ENCODE data around the gene FUT7. TPM values are rescaled to one million over a fixed set of nuclear protein-coding genes. Genes with fewer than 3 reads are reported as not detected.
"Not testable (repeated sequence)": the region's sequence is repeated elsewhere in the genome, so short reads cannot be mapped to it uniquely, and the experiment has no call there.

Gene FUT7
- total RNA-seq, 1 experiment from 2014 or later: not detected

GRCh38 chr9:137067860-137068538, 36.1 kb upstream of the FUT7 start:
- in situ Hi-C loops (cut with HindIII; ENCODE audit: low sequenced_read_pairs): no loop called here
- DNase-seq (ENCODE audit: low spot score): peak; percentile 74

- in situ Hi-C loops (cut with HindIII; ENCODE audit: low sequenced_read_pairs): no loop called here
- no peak for DNase-seq (ENCODE audit: low spot score)
These were observed 34.4 kb upstream of the FUT7 start for GRCh38 chr9:137066096-137066861.

- in situ Hi-C loops (cut with HindIII; ENCODE audit: low sequenced_read_pairs): no loop called here
- no peak for DNase-seq (ENCODE audit: low spot score)
These were observed 33.6 kb upstream of the FUT7 start for GRCh38 chr9:137065336-137065967.

GRCh38 chr9:137064880-137065164, 32.9 kb upstream of the FUT7 start:
- in situ Hi-C loops (cut with HindIII; ENCODE audit: low sequenced_read_pairs): no loop called here
- no peak for DNase-seq (ENCODE audit: low spot score)

- in situ Hi-C loops (cut with HindIII; ENCODE audit: low sequenced_read_pairs): no loop called here
- peak; percentile 66 for DNase-seq (ENCODE audit: low spot score)
These were observed 32.4 kb upstream of the FUT7 start for GRCh38 chr9:137064027-137064879.

GRCh38 chr9:137063311-137064026, 31.6 kb upstream of the FUT7 start:
- DNase-seq (ENCODE audit: low spot score): no peak
- in situ Hi-C loops (cut with HindIII; ENCODE audit: low sequenced_read_pairs): no loop called here

GRCh38 chr9:137062798-137063197, 30.9 kb upstream of the FUT7 start:
- in situ Hi-C loops (cut with HindIII; ENCODE audit: low sequenced_read_pairs): not testable (repeated sequence)

GRCh38 chr9:137062384-137062783, 30.5 kb upstream of the FUT7 start:
- in situ Hi-C loops (cut with HindIII; ENCODE audit: low sequenced_read_pairs): no loop called here
- DNase-seq (ENCODE audit: low spot score): no peak

More at GRCh38 chr9:137062798-137063197, 30.9 kb upstream of the FUT7 start:
- DNase-seq (ENCODE audit: low spot score): not testable (repeated sequence)

- no peak for DNase-seq (ENCODE audit: low spot score)
- in situ Hi-C loops (cut with HindIII; ENCODE audit: low sequenced_read_pairs): no loop called here
These were observed 26.8 kb upstream of the FUT7 start for GRCh38 chr9:137058521-137059234.

- no peak for DNase-seq (ENCODE audit: low spot score)
- in situ Hi-C loops (cut with HindIII; ENCODE audit: low sequenced_read_pairs): no loop called here
These were observed 25.7 kb upstream of the FUT7 start for GRCh38 chr9:137057545-137057944.

- in situ Hi-C loops (cut with HindIII; ENCODE audit: low sequenced_read_pairs): no loop called here
- no peak for DNase-seq (ENCODE audit: low spot score)
These were observed 25.0 kb upstream of the FUT7 start for GRCh38 chr9:137056739-137057415.

- in situ Hi-C loops (cut with HindIII; ENCODE audit: low sequenced_read_pairs): no loop called here
- DNase-seq (ENCODE audit: low spot score): peak; percentile 83
These were observed 23.8 kb upstream of the FUT7 start for GRCh38 chr9:137055385-137056364.

GRCh38 chr9:137054932-137055384, 23.1 kb upstream of the FUT7 start:
- no peak for DNase-seq (ENCODE audit: low spot score)
- in situ Hi-C loops (cut with HindIII; ENCODE audit: low sequenced_read_pairs): no loop called here

- peak; percentile 33 for DNase-seq (ENCODE audit: low spot score)
- in situ Hi-C loops (cut with HindIII; ENCODE audit: low sequenced_read_pairs): no loop called here
These were observed 22.4 kb upstream of the FUT7 start, which contains the start of gene ENTPD2 for GRCh38 chr9:137053944-137054931. ENTPD2 (minus strand) TSS chr9:137054061; CDS start chr9:137053997, 64 bp downstream.

All from G401 (cell line).